ENCODE data around the gene SLC22A15.

The SLC22A15 gene

GRCh38 chr1:116110567-116111523 lies 134.5 kb downstream of the SLC22A15 start, which contains the start of gene MAB21L3:
Gene MAB21L3 (plus strand): TSS chr1:116111399. CDS start chr1:116112616, 1,217 bp downstream.
- DNase-seq = no peak

- DNase-seq = no peak
Observed at GRCh38 chr1:116111524-116112021, 135.3 kb downstream of the SLC22A15 start.

- no peak for DNase-seq
Observed at GRCh38 chr1:116112388-116113140, 136.3 kb downstream of the SLC22A15 start.

- DNase-seq = no peak
Observed at GRCh38 chr1:116113615-116114014, 137.3 kb downstream of the SLC22A15 start.

- no peak for DNase-seq
Observed at GRCh38 chr1:116115476-116116439, 139.4 kb downstream of the SLC22A15 start.

- no peak for DNase-seq
Observed at GRCh38 chr1:116118471-116118870, 142.2 kb downstream of the SLC22A15 start.
